Keratinocyte (primary cell): ENCODE results near the gene COL1A2. TPM values are rescaled to one million over a fixed set of nuclear protein-coding genes. Genes with fewer than 3 reads are reported as not detected.

Experiments
- DNase-seq: peaks from one replicate; pipeline ENCODE4 v3.0.0-alpha.2; 2011; ENCODE audit warnings: low read depth, missing footprints, low spot score
- FAIRE-seq: peaks from 2 replicates; lab custom pipeline; 2011; peaks lifted over from hg19 to GRCh38; lab: Jason Lieb, UNC
- H2AFZ ChIP-seq: 2 replicates; pipeline ENCODE4 v1.6.0; 2012; ENCODE audit warnings: low read length, control low read depth, inconsistent platforms; ENCODE audit not compliant: control insufficient read depth
- H3K27ac ChIP-seq: 2 replicates; pipeline ENCODE4 v1.5.1; 2011; ENCODE audit warnings: low read length; ENCODE audit not compliant: control insufficient read depth, insufficient read depth
- H3K27me3 ChIP-seq: 3 replicates; pipeline ENCODE4 v1.6.0; 2011; ENCODE audit warnings: low read length; ENCODE audit not compliant: control insufficient read depth, insufficient read depth; ENCODE audit errors: extremely low read depth
- H3K36me3 ChIP-seq, 2 experiments: 2 replicates in 1 of 2; 3 replicates in 1 of 2; pipeline ENCODE4 v1.5.1; 2011; ENCODE audit warnings: low read length in 2 of 2, mild to moderate bottlenecking in 1 of 2; ENCODE audit not compliant: control insufficient read depth in 2 of 2, insufficient read depth in 2 of 2; ENCODE audit errors: extremely low read depth in 1 of 2
- H3K4me1 ChIP-seq: 3 replicates; pipeline ENCODE4 v1.5.1; 2011; ENCODE audit warnings: low read length; ENCODE audit not compliant: control insufficient read depth, insufficient read depth; ENCODE audit errors: extremely low read depth
- H3K4me2 ChIP-seq: 3 replicates; pipeline ENCODE4 v1.6.0; 2011; ENCODE audit warnings: low read depth, low read length; ENCODE audit not compliant: control insufficient read depth, insufficient read depth; ENCODE audit errors: extremely low read depth
- H3K4me3 ChIP-seq, 3 experiments: fragments of 200-600 bp in 1 of 3; sonication (generic) in 1 of 3; 2 replicates in 2 of 3; 3 replicates in 1 of 3; pipeline ENCODE4 v1.5.1; 2011 to 2016; ENCODE audit warnings: low read length in 3 of 3, mild to moderate bottlenecking in 3 of 3, control low read depth in 2 of 3, inconsistent platforms in 1 of 3, low read depth in 1 of 3, mixed read lengths in 1 of 3, mixed run types in 1 of 3, moderate library complexity in 1 of 3; ENCODE audit not compliant: control insufficient read depth in 2 of 3, insufficient read depth in 2 of 3; ENCODE audit errors: extremely low read depth in 1 of 3
- H3K79me2 ChIP-seq: 2 replicates; pipeline ENCODE4 v1.6.0; 2012; ENCODE audit warnings: low read length; ENCODE audit not compliant: control insufficient read depth, insufficient read depth
- H3K9ac ChIP-seq: 3 replicates; pipeline ENCODE4 v1.6.0; 2011; ENCODE audit warnings: low read length; ENCODE audit not compliant: control insufficient read depth, insufficient read depth; ENCODE audit errors: extremely low read depth
- H3K9me1 ChIP-seq: 3 replicates; pipeline ENCODE4 v1.6.0; 2011; ENCODE audit warnings: low read length; ENCODE audit not compliant: control insufficient read depth, insufficient read depth; ENCODE audit errors: extremely low read depth
- H3K9me3 ChIP-seq: 2 replicates; pipeline ENCODE4 v1.5.1; 2012; ENCODE audit warnings: low read depth, low read length; ENCODE audit not compliant: control insufficient read depth
- H4K20me1 ChIP-seq: 3 replicates; pipeline ENCODE4 v1.6.0; 2011; ENCODE audit warnings: low read length; ENCODE audit not compliant: control insufficient read depth, insufficient read depth; ENCODE audit errors: extremely low read depth
- EZH2 ChIP-seq: IDR thresholded peaks from one replicate; pipeline ENCODE4 v1.6.1; 2012; ENCODE audit warnings: inconsistent platforms, mild to moderate bottlenecking, low read length, moderate library complexity
- dilution Hi-C: fragments of 300-500 bp; cut with MboI; formaldehyde crosslinking; loops from one replicate; pipeline ENCODE4 v1.7.0; 2020; ENCODE audit warnings: low sequenced_read_pairs; ENCODE audit not compliant: extremely low pct_ligation_motif_present
- polyA plus RNA-seq, 5 experiments: library from polyadenylated mRNA; depleted of rRNA in 3 of 5; stranded (reverse) in 3 of 5; stranded (forward) in 1 of 5; unstranded in 1 of 5; fragments of >200 nt; gene quantifications; 1 replicate in 1 of 5; 2 replicates in 3 of 5; 3 replicates in 1 of 5; pipeline versions ENCODE4 v1.2.1 to v1.2.3, GENCODE V29; 2011 to 2012; ENCODE audit warnings: missing spikeins in 2 of 5, low read depth in 1 of 5, low replicate concordance in 1 of 5
- TF ChIP-seq, protein P1 (sequence below), 3 experiments: IDR thresholded peaks in 1 of 3; conservative IDR thresholded peaks in 1 of 3; optimal IDR thresholded peaks in 1 of 3; 2 replicates in 2 of 3; 3 replicates in 1 of 3; pipeline versions ENCODE3 to v1.5.1; 2011; ENCODE audit warnings: low read length in 3 of 3, mild to moderate bottlenecking in 3 of 3, moderate library complexity in 2 of 3, control low read depth in 1 of 3, inconsistent platforms in 1 of 3; ENCODE audit not compliant: insufficient read depth in 2 of 3; ENCODE audit errors: extremely low read depth in 1 of 3

Gene COL1A2
- polyA plus RNA-seq, 1 donor (not counting 4 experiments of a cell fraction or from before 2014, with no cell fraction given): 0.13 TPM

DNA sequence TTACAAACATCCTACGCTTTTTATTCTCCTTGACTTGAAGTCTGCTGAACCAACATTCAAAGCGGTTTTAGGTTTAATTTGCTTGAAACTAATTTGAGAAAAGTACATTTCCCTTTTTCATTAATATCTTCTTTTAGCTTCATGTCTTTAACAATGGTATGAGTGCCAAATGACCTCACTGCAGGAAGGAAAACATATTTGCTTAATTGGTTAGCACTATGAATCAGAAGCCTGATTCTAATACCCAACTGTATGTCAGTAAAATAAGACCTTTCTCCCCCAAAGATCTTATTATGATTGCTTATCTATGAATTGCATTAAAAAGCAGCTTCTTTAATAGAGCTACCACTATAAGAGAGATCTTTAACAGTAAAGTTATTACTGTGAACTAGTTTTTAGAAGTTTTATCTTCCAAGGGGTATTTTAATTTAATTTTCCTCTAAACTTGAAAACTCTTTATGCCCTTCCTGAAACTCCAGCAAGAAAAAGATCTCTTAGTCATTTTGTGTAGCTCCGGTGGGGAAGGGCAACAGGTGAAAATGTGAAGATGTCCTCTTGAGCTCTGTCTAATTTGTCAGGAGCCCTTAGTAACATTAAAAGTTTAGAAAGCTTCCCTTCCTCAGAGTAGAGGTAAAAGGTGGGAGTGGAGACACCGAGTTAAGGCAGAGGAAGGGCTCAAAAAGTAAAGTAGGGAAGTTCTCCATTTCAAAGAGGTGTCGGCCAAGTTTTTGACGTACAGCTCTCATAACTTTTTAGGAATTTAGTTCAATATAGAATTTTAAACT lies 6.1 kb downstream of the COL1A2 start:
- no peak overlapping the region for H2AFZ ChIP-seq
- H3K9me1 ChIP-seq: no peaks in the 10 kb centered on the region
- TF ChIP-seq EZH2: no peak
- TF ChIP-seq, protein P1, sequence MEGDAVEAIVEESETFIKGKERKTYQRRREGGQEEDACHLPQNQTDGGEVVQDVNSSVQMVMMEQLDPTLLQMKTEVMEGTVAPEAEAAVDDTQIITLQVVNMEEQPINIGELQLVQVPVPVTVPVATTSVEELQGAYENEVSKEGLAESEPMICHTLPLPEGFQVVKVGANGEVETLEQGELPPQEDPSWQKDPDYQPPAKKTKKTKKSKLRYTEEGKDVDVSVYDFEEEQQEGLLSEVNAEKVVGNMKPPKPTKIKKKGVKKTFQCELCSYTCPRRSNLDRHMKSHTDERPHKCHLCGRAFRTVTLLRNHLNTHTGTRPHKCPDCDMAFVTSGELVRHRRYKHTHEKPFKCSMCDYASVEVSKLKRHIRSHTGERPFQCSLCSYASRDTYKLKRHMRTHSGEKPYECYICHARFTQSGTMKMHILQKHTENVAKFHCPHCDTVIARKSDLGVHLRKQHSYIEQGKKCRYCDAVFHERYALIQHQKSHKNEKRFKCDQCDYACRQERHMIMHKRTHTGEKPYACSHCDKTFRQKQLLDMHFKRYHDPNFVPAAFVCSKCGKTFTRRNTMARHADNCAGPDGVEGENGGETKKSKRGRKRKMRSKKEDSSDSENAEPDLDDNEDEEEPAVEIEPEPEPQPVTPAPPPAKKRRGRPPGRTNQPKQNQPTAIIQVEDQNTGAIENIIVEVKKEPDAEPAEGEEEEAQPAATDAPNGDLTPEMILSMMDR (optimal IDR thresholded peaks at IDR 0.05 in 1 of 3, IDR thresholded peaks at IDR 0.05 in 1 of 3, conservative IDR thresholded peaks at IDR 0.05 in 1 of 3; ENCODE audit: extremely low read depth in 1 of 3, insufficient read depth in 2 of 3, low read length in 3 of 3): no peak
- H4K20me1 ChIP-seq: no peaks in the 10 kb centered on the region
- H3K9me3 ChIP-seq: no peaks in the 10 kb centered on the region
- no peaks in the 10 kb centered on the region for H3K27me3 ChIP-seq
- no peak overlapping the region for H3K4me2 ChIP-seq
- no peaks in the 10 kb centered on the region for H3K4me1 ChIP-seq
- H3K4me3 ChIP-seq: no peak overlapping the region
- no peaks in the 10 kb centered on the region for H3K79me2 ChIP-seq
- no peaks in the 10 kb centered on the region for H3K36me3 ChIP-seq
- H3K27ac ChIP-seq: no peak overlapping the region
- FAIRE-seq (no peak), DNase-seq (no peak)
- dilution Hi-C loops: no loop called here
- no peak overlapping the region for H3K9ac ChIP-seq

DNA sequence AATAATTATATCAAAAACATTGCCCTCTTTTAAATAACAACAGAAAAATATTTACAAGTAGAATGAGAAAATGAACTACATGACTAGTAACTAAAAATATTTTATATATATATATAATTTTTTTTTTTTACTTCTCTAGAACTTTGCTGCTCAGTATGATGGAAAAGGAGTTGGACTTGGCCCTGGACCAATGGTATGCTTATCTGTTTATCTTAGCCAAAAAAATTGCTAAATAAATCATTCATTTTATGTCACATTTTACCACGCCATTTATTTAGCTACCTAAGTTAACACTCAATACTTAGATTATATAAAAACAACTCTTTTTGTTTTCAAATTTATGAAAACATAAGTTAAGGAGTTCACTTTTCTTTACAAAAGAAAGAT lies 6.7 kb downstream of the COL1A2 start:
- no peaks in the 10 kb centered on the region for H3K9me1 ChIP-seq
- no peaks in the 10 kb centered on the region for H3K36me3 ChIP-seq
- TF ChIP-seq EZH2: no peak
- TF ChIP-seq, protein P1 (optimal IDR thresholded peaks at IDR 0.05 in 1 of 3, IDR thresholded peaks at IDR 0.05 in 1 of 3, conservative IDR thresholded peaks at IDR 0.05 in 1 of 3; ENCODE audit: extremely low read depth in 1 of 3, insufficient read depth in 2 of 3, low read length in 3 of 3): no peak
- H4K20me1 ChIP-seq: no peaks in the 10 kb centered on the region
- H3K27ac ChIP-seq: no peak overlapping the region
- dilution Hi-C loops: no loop called here
- FAIRE-seq: no peak
- no peak overlapping the region for H3K4me3 ChIP-seq
- H3K9me3 ChIP-seq: no peaks in the 10 kb centered on the region
- H3K27me3 ChIP-seq: no peaks in the 10 kb centered on the region
- H3K79me2 ChIP-seq: no peaks in the 10 kb centered on the region
- DNase-seq: no peak
- H3K9ac ChIP-seq: no peak overlapping the region
- no peak overlapping the region for H2AFZ ChIP-seq
- no peak overlapping the region for H3K4me2 ChIP-seq
- H3K4me1 ChIP-seq: no peaks in the 10 kb centered on the region
